Transverse colon (tissue), 4 donors: Measurements from ENCODE around the gene ATP5MG. TPM values are rescaled to one million over a fixed set of nuclear protein-coding genes. Genes with fewer than 3 reads are reported as not detected.
"Not testable (repeated sequence)": the region's sequence is repeated elsewhere in the genome, so short reads cannot be mapped to it uniquely, and the experiment has no call there.

Experiments
- DNase-seq: peaks from one replicate; pipeline ENCODE4 v3.0.0-alpha.2; 2019
- H3K27ac ChIP-seq, 4 donors: fragments of 200-600 bp; sonication (generic); 2 replicates each; pipeline ENCODE4 v1.5.1; 2016 to 2018; ENCODE audit warnings: inconsistent platforms in 4 of 4
- H3K27me3 ChIP-seq: fragments of 200-600 bp; sonication (generic); 2 replicates; pipeline ENCODE4 v1.5.1; 2017; ENCODE audit warnings: inconsistent platforms
- H3K36me3 ChIP-seq, 4 donors: fragments of 200-600 bp; sonication (generic); 2 replicates each; pipeline ENCODE4 v1.5.1; 2017 to 2019; ENCODE audit warnings: inconsistent platforms in 4 of 4
- H3K4me1 ChIP-seq, 4 donors: fragments of 200-600 bp; sonication (generic); 2 replicates each; pipeline ENCODE4 v1.5.1; 2017 to 2020; ENCODE audit warnings: inconsistent platforms in 4 of 4
- H3K4me3 ChIP-seq, 4 donors: fragments of 200-600 bp; sonication (generic); 1 replicate in 1 of 4; 2 replicates in 3 of 4; pipeline versions ENCODE4 v1.5.1 to v1.6.1; 2017 to 2019; ENCODE audit warnings: inconsistent platforms in 4 of 4
- H3K9me3 ChIP-seq, 2 donors: fragments of 200-600 bp; sonication (generic); 2 replicates each; pipeline ENCODE4 v1.5.1; 2017 to 2019; ENCODE audit warnings: inconsistent platforms in 2 of 2
- CTCF ChIP-seq, 5 experiments: fragments of 200-600 bp in 3 of 5; fragments of 450-650 bp in 2 of 5; sonication (generic) in 3 of 5; IDR thresholded peaks; 1 replicate in 2 of 5; 2 replicates in 3 of 5; pipeline ENCODE4 v1.5.1; 2016 to 2017; ENCODE audit warnings: antibody characterized with exemption in 5 of 5, inconsistent platforms in 3 of 5, mild to moderate bottlenecking in 2 of 5, moderate library complexity in 1 of 5
- EP300 ChIP-seq: sonication (generic); formaldehyde crosslinking; IDR thresholded peaks from one replicate; pipeline ENCODE4 v1.6.1; 2017; ENCODE audit warnings: antibody characterized with exemption, low read depth
- POLR2A ChIP-seq: fragments of 450-650 bp; IDR thresholded peaks from one replicate; pipeline ENCODE4 v1.6.1; 2016; ENCODE audit warnings: antibody characterized with exemption, mild to moderate bottlenecking, moderate library complexity
- POLR2AphosphoS5 ChIP-seq, 3 donors: sonication (generic); formaldehyde crosslinking; IDR thresholded peaks; one replicate each; pipeline ENCODE4 v1.6.1; 2016; ENCODE audit warnings: antibody characterized with exemption in 3 of 3
- WGBS, 2 donors: methylation state at CpG; one replicate each; pipeline ENCODE4 v1.1.5; 2018; ENCODE audit warnings: low coverage in 1 of 2; 5-methylcytosine and 5-hydroxymethylcytosine counted together
- in situ Hi-C, 4 donors: fragments of 200-750 bp; cut with MboI; loops; one replicate each; pipeline versions ENCODE4 v1.15.0 to v1.15.1; 2017; ENCODE audit warnings: low sequenced_read_pairs in 3 of 4, low pct_ligation_motif_present in 1 of 4, low pct_unique_long_range_greater_than_20kb in 1 of 4
- intact Hi-C: fragments of 100-400 bp; cut with DNase I; formaldehyde crosslinking; loops from one replicate; pipeline ENCODE4 v1.15.1; 2023; ENCODE audit warnings: low total_unique reads
- total RNA-seq, 4 donors: library from RNA; depleted of rRNA; stranded (reverse); fragments of >200 nt; gene quantifications; one replicate each; pipeline ENCODE4 v1.1.0, GENCODE V29; 2016

The ATP5MG gene
- total RNA-seq, 4 donors from 2014 or later = 3.8 to 74.2 (median 46.9) TPM

- Histone ChIP-seq H3K27me3 (no peaks in the 10 kb centered on the region), H3K4me1 (peaks cover 3 to 26% (median 6%) of the 10 kb centered on the region in 4 donors), H3K9me3 (no peaks in the 10 kb centered on the region), H3K4me3 (no peak overlapping the region), H3K27ac (peak overlapping the region in 2 of 4 donors; percentile 23 to 26), H3K36me3 (peaks cover 0 to 5% (median under 1%) of the 10 kb centered on the region in 4 donors)
- no peak for DNase-seq
- in situ Hi-C loops = no loop called here
- WGBS, 2 donors = 73% methylated on average over 8 of the region's 8 CpGs
- intact Hi-C loops = no loop called here
- no peak for TF ChIP-seq EP300
- no peak for TF ChIP-seq CTCF (IDR thresholded peaks at IDR 0.05)
- no peak for TF ChIP-seq POLR2A
- no peak for TF ChIP-seq POLR2AphosphoS5 (IDR thresholded peaks at IDR 0.05)
These were observed 13.8 kb downstream of the ATP5MG start for GRCh38 chr11:118415062-118415738.

- Histone ChIP-seq H3K4me3 (no peak overlapping the region), H3K36me3 (peaks cover 0 to 5% (median 0%) of the 10 kb centered on the region in 4 donors), H3K27ac (peak overlapping the region in 2 of 4 donors; percentile 23 to 26), H3K9me3 (no peaks in the 10 kb centered on the region), H3K27me3 (no peaks in the 10 kb centered on the region), H3K4me1 (peaks cover 3 to 26% (median 6%) of the 10 kb centered on the region in 4 donors)
- in situ Hi-C loops (no loop called here), intact Hi-C loops (no loop called here)
- TF ChIP-seq POLR2A = no peak
- peak in 1 of 3 donors; percentile 15 for TF ChIP-seq POLR2AphosphoS5 (IDR thresholded peaks at IDR 0.05)
- DNase-seq = peak; percentile 40
These were observed 14.3 kb downstream of the ATP5MG start for GRCh38 chr11:118415739-118416068.

- H3K9me3 ChIP-seq, H3K27me3 ChIP-seq, DNase-seq, in situ Hi-C loops, intact Hi-C loops, H3K36me3 ChIP-seq, H3K4me3 ChIP-seq, H3K27ac ChIP-seq: not testable (repeated sequence)
- peaks cover 3 to 26% (median 6%) of the 10 kb centered on the region in 4 donors for H3K4me1 ChIP-seq
These were observed 15.5 kb downstream of the ATP5MG start for GRCh38 chr11:118416900-118417299.

- Histone ChIP-seq H3K36me3 (peaks cover 0 to 5% (median 0%) of the 10 kb centered on the region in 4 donors), H3K27ac (no peak overlapping the region), H3K4me3 (no peak overlapping the region), H3K9me3 (no peaks in the 10 kb centered on the region), H3K4me1 (peaks cover 3 to 23% (median 4%) of the 10 kb centered on the region in 4 donors), H3K27me3 (no peaks in the 10 kb centered on the region)
- WGBS, 2 donors = 74 to 79% methylated on average over 4 of the region's 4 CpGs
- TF ChIP-seq POLR2AphosphoS5 (IDR thresholded peaks at IDR 0.05) = no peak
- no peak for TF ChIP-seq CTCF (IDR thresholded peaks at IDR 0.05)
- no peak for TF ChIP-seq EP300
- TF ChIP-seq POLR2A = no peak
- DNase-seq = no peak
- in situ Hi-C loops = no loop called here
- intact Hi-C loops = no loop called here
These were observed 16.4 kb downstream of the ATP5MG start for GRCh38 chr11:118417801-118418200.

- no peaks in the 10 kb centered on the region for H3K27me3 ChIP-seq
- in situ Hi-C loops (no loop called here), intact Hi-C loops (no loop called here)
- no peak for DNase-seq
- H3K9me3 ChIP-seq = no peaks in the 10 kb centered on the region
- TF ChIP-seq CTCF (IDR thresholded peaks at IDR 0.05) (no peak), POLR2AphosphoS5 (IDR thresholded peaks at IDR 0.05) (no peak), EP300 (no peak), POLR2A (no peak)
- peaks cover 0 to 5% (median 0%) of the 10 kb centered on the region in 4 donors for H3K36me3 ChIP-seq
- no peak overlapping the region for H3K4me3 ChIP-seq
- 70 to 75% methylated on average over 5 of the region's 5 CpGs for WGBS, 2 donors
- no peak overlapping the region for H3K27ac ChIP-seq
- H3K4me1 ChIP-seq = peaks cover 0 to 21% (median 4%) of the 10 kb centered on the region in 4 donors
These were observed 17.4 kb downstream of the ATP5MG start for GRCh38 chr11:118418766-118419165.
